Duodenal mucosa (tissue), 2 donors: ENCODE measurements around the gene CCDC6.
"Not testable (repeated sequence)": the region's sequence is repeated elsewhere in the genome, so short reads cannot be mapped to it uniquely, and the experiment has no call there.

Experiments used
- H3K27ac ChIP-seq: one replicate; pipeline ENCODE4 v1.7.0; 2013; ENCODE audit warnings: low read depth, low read length
- H3K27me3 ChIP-seq, 2 donors: one replicate each; pipeline ENCODE4 v1.7.0; 2013; ENCODE audit warnings: low read length in 2 of 2, control low read depth in 1 of 2; ENCODE audit not compliant: insufficient read depth in 2 of 2, control insufficient read depth in 1 of 2
- H3K36me3 ChIP-seq, 2 donors: one replicate each; pipeline ENCODE4 v1.7.0; 2013; ENCODE audit warnings: low read length in 2 of 2, control low read depth in 1 of 2; ENCODE audit not compliant: insufficient read depth in 2 of 2, control insufficient read depth in 1 of 2
- H3K4me1 ChIP-seq, 2 donors: one replicate each; pipeline ENCODE4 v1.7.0; 2013; ENCODE audit warnings: low read length in 2 of 2, control low read depth in 1 of 2; ENCODE audit not compliant: insufficient read depth in 2 of 2, control insufficient read depth in 1 of 2
- H3K4me3 ChIP-seq, 2 donors: one replicate each; pipeline ENCODE4 v1.7.0; 2013; ENCODE audit warnings: low read length in 2 of 2, low read depth in 1 of 2
- H3K9ac ChIP-seq, 2 donors: one replicate each; pipeline ENCODE4 v1.7.0; 2013; ENCODE audit warnings: low read length in 2 of 2, low read depth in 1 of 2
- H3K9me3 ChIP-seq, 2 donors: one replicate each; pipeline ENCODE4 v1.7.0; 2013; ENCODE audit warnings: low read length in 2 of 2, control low read depth in 1 of 2; ENCODE audit not compliant: control insufficient read depth in 1 of 2

The CCDC6 gene

DNA sequence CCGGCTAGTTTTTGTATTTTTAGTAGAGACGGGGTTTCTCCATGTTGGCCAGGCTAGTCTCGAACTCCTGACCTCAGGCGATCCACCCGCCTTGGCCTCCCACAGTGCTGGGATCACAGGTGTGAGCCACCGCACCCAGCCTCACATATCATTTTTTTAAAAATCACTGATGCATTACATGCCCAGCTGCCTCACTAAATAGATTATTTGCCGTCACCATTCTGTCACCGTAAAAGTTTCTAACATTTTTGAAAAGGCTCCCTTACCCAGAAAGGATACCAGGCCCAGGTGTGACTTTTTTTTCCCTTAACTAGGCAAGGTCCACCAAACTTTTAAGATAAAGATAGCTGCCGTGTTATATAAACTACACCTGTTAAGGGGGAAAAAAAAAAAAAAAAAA is 30.1 kb downstream of the CCDC6 start:
- H3K9ac ChIP-seq, H3K27ac ChIP-seq, H3K27me3 ChIP-seq, H3K4me3 ChIP-seq, H3K36me3 ChIP-seq, H3K9me3 ChIP-seq: not testable (repeated sequence)
- peaks cover 34 to 44% of the 10 kb centered on the region in 2 donors for H3K4me1 ChIP-seq

DNA sequence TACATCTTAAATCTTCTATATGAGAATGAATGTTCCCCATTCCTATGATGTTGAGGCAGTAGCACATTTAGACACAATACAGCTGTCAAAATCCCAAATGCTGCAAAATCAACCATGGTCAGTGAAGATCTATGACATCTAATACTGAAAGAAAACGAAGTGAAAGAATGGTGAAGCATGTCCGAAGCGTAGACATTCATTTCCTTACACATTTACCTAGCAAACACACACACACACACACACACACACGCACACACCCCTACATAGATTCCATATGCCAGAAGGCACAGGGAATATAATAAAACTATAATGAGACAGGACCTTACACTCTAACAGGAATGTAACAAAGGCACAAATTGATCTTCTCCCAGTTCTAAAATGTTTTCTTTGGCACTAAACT is 32.5 kb downstream of the CCDC6 start:
- no peak overlapping the region for H3K27ac ChIP-seq
- H3K9me3 ChIP-seq: no peaks in the 10 kb centered on the region
- peaks cover 39 to 47% of the 10 kb centered on the region in 2 donors for H3K4me1 ChIP-seq

DNA sequence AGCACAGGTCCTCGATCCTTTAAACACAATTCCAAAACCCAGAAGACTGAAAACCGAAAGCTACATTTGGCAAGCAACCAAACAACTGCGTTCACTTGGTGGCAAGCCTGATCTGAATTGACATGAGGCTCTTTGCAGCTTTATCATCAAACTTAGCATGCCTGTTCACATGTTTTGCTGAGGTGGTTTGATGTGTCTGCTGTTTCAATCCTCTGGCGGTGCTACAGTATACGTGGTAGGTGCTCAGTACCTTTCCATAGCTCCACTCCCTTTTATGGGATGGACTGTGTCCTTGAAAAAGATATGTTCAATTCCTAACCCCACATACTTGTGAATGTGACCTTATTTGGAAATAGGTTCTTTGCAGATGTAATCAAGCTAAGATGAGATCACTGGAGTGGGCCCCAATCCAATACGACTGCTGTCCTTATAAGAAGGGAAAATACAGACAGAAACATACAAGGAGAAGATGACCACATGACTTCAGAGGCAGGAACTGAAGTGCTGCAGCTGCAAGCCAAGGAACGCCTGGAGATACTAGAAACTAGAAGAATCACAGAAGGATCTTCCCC is 33.4 kb downstream of the CCDC6 start:
- Histone ChIP-seq H3K4me3 (peak overlapping the region; percentile 27 to 37), H3K27ac (peak overlapping the region; percentile 37), H3K9ac (peak overlapping the region in 1 of 2 donors; percentile 12), H3K27me3 (no peaks in the 10 kb centered on the region), H3K36me3 (no peaks in the 10 kb centered on the region), H3K4me1 (peaks cover 48 to 52% of the 10 kb centered on the region in 2 donors), H3K9me3 (no peaks in the 10 kb centered on the region)

More for the DNA sequence above, 32.5 kb downstream of the CCDC6 start:
- no peaks in the 10 kb centered on the region for H3K36me3 ChIP-seq
- no peak overlapping the region for H3K4me3 ChIP-seq
- no peak overlapping the region for H3K9ac ChIP-seq
- no peaks in the 10 kb centered on the region for H3K27me3 ChIP-seq

DNA sequence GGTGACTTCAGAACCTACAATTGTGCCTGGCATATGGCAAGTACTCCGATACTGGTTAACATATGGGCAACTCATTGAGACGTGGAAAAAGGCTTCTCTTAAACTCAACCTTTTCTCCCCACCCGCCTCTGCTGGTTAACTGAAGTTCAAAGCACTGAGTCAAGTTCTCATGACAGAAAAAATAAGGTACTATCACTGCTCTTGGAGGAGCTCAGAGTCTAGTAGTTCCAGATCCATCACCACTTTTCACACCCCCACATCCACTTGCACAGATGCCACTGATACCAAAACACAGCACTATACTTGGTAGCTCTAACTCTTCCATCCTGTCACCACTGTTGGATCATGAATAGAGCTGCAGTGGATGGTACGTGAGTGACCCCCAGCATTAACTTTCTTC is 36.2 kb downstream of the CCDC6 start:
- no peak overlapping the region for H3K4me3 ChIP-seq
- no peaks in the 10 kb centered on the region for H3K27me3 ChIP-seq
- no peak overlapping the region for H3K9ac ChIP-seq
- no peaks in the 10 kb centered on the region for H3K36me3 ChIP-seq
- H3K9me3 ChIP-seq: no peaks in the 10 kb centered on the region
- no peak overlapping the region for H3K27ac ChIP-seq
- H3K4me1 ChIP-seq: peaks cover 48 to 61% of the 10 kb centered on the region in 2 donors

DNA sequence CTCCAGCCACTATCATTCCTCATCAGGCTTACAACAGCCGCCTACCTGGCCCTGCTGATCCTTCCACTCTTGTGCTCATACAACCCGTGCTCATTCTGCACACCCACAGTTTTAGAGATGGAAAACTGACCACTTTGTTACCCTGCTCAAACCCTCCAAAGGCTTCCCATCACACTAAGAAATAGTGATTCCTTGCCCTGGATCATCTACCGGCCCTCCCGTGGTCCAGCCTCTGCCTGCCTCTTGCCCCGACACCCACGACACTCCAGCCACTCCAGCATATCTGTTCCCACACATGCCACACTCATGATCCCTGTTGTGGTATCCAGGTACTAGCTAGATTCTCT is 36.8 kb downstream of the CCDC6 start:
- no peaks in the 10 kb centered on the region for H3K9me3 ChIP-seq
- H3K4me1 ChIP-seq: peaks cover 51 to 66% of the 10 kb centered on the region in 2 donors
- no peaks in the 10 kb centered on the region for H3K27me3 ChIP-seq
- H3K36me3 ChIP-seq: no peaks in the 10 kb centered on the region
- H3K9ac ChIP-seq: no peak overlapping the region
- H3K4me3 ChIP-seq: no peak overlapping the region
- no peak overlapping the region for H3K27ac ChIP-seq

DNA sequence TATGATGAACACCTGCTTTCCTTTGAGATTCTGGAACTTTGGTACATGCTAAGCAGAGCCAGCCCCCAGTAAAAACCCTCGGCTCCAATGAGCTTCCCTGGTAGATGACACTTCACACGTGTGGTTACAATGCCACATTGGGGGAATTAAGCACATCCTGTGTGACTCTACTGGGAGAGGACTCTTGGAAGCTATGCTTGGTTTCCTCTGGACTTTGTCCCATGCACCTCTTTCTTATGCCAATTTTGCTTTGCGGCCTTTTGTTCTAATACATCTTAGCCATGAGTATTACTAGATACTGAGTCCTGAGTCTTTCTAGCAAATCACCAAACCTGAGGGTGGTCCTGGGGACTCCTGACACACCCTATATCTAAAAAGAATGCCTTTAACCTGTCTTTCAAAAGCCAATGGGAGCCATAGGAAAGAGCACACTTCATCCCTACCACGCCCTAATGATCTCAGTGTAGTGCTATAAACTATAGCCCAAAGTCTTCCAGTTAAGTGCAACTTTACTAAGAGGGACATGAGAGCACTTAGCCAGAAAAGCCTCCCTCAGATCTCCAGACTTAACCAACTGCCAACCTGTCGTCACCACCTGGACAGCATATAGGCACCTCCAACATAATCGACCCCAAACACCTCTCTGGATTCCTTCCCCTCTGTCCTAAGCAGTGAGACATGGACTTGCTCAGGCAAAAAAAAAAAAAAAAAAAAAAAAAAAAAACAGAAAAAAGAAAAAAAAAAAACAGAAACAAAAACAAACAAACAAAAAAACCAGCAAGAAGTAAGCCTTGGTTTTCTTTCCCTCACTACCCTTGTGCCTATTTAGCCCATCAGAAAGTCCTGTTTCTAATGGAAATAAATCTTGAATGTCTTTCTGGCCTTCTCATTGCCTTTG is 37.4 kb downstream of the CCDC6 start:
- no peaks in the 10 kb centered on the region for H3K9me3 ChIP-seq
- H3K36me3 ChIP-seq: no peaks in the 10 kb centered on the region
- H3K9ac ChIP-seq: no peak overlapping the region
- no peaks in the 10 kb centered on the region for H3K27me3 ChIP-seq
- H3K4me3 ChIP-seq: no peak overlapping the region
- no peak overlapping the region for H3K27ac ChIP-seq
- peaks cover 56 to 69% of the 10 kb centered on the region in 2 donors for H3K4me1 ChIP-seq

DNA sequence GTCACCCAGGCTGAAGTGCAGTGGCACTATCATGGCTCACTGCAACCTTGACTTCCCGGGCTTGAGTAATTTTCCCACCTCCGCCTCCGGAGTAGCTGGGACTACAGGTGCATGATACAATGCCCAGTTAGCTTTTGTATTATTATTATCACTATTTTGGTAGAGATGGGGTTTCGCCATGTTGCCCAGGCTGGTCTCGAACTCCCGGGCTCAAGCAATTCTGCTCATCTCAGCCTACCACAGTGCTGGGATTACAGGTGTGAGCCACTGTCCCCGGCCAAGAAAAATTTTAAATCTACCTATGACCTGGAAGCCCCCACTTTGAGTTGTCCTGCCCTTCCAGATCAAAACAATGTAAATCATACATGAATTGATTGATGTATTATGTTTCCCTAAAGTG is 38.8 kb downstream of the CCDC6 start:
- no peaks in the 10 kb centered on the region for H3K9me3 ChIP-seq
- H3K4me1 ChIP-seq: peaks cover 47 to 63% of the 10 kb centered on the region in 2 donors
- no peak overlapping the region for H3K27ac ChIP-seq
- no peak overlapping the region for H3K4me3 ChIP-seq
- H3K36me3 ChIP-seq: no peaks in the 10 kb centered on the region
- no peaks in the 10 kb centered on the region for H3K27me3 ChIP-seq
- H3K9ac ChIP-seq: no peak overlapping the region

DNA sequence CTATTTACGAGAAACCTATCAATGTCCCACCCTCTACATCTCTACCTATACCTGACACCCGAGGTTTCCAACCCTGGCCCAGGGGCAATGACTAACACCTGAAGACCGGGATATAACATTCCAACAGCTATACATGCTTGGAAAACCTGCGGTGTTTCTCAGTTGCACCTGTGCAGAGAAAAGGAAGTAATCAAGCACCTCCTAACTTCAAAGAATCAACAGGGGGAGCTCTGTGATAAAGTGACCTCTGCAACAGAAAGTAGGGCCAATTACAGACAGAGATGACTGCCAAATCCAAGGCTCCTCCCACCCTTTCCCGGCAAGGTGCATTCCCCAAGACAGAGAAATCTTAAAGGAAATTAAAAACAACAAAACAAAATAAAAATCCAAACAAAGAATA is 41.3 kb downstream of the CCDC6 start:
- Histone ChIP-seq H3K27me3 (no peaks in the 10 kb centered on the region), H3K9me3 (no peaks in the 10 kb centered on the region), H3K4me1 (peaks cover 30 to 43% of the 10 kb centered on the region in 2 donors), H3K27ac (no peak overlapping the region), H3K9ac (no peak overlapping the region), H3K36me3 (no peaks in the 10 kb centered on the region), H3K4me3 (no peak overlapping the region)

DNA sequence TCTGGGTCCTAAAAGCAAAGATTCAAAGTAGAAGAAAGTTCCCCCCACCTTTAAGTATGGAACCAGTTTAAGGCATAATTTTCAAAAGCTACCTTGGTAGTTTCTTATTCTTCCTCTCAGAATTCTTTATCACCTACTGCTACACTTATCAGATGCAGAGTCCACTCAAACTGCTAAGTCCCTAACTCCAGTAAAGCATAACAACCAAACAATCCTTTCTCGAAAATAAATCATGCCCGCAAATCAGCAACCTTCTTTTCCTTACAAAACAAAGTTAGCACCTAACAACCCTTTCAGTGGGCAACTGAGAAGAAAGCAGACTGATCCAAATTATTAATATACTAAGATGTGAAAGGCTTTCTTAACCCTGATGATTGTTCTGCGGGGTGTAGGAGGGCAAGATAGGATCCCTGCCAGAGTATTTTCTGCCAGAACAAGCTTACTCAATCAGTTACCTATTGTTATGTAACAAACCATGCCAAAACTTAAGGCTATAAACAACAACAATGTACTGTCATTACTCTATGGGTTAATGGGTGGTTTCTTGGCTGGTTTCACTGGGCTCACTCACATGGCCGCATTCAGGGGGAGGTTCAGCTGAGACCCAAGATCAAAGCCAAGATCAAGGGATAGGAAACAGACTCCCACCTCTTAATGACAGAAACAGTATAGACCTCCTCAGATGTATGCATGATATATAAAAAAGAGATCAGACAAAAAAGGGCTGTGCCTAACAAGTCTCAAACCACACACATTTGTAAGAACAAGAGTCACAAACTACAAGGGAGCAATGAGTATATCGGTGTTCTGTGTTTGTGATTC is 42.0 kb downstream of the CCDC6 start:
- Histone ChIP-seq H3K27ac (no peak overlapping the region), H3K9me3 (no peaks in the 10 kb centered on the region), H3K4me1 (peaks cover 23 to 35% of the 10 kb centered on the region in 2 donors), H3K4me3 (no peak overlapping the region), H3K9ac (no peak overlapping the region), H3K36me3 (no peaks in the 10 kb centered on the region), H3K27me3 (no peaks in the 10 kb centered on the region)

DNA sequence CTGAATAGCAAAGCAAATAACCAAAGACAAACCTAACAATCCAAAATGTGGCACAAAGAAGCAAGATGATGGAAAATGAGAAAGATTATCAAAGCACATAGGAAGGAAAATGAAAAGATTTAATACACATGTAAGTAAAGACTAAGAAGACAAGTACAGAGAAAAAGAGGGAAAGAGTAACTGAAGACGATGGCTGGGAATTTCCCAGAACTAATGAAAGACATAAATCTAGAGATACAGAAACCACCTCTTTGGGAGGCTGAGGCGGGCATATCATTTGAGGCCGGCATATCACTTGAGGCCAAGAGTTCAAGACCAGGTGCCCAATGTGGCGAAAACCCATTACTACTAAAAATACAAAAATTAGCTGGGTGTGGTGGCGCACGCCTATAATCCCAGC is 46.8 kb downstream of the CCDC6 start:
- Histone ChIP-seq H3K4me3 (no peak overlapping the region), H3K4me1 (peaks cover 24 to 47% of the 10 kb centered on the region in 2 donors), H3K9me3 (no peaks in the 10 kb centered on the region), H3K36me3 (no peaks in the 10 kb centered on the region), H3K27ac (no peak overlapping the region), H3K27me3 (no peaks in the 10 kb centered on the region), H3K9ac (no peak overlapping the region)
